K562 (cell line): ENCODE data around the gene DAPK2.

Experiments used
- CHD2 ChIP-seq: IDR thresholded peaks from 2 replicates; pipeline ENCODE4 v1.6.1; 2011; ENCODE audit warnings: low read depth, low read length
- ESRRA ChIP-seq: fragments of 450-650 bp; IDR thresholded peaks from 2 replicates; pipeline ENCODE4 v1.6.1; 2014; ENCODE audit warnings: low read depth, mild to moderate bottlenecking, moderate library complexity, borderline replicate concordance
- GABPA ChIP-seq: fragments of 200-800 bp; sonication (Bioruptor generic); conservative IDR thresholded peaks from 2 replicates; pipeline ENCODE4 v1.6.1; 2016; ENCODE audit warnings: low read depth, missing genetic modification characterization, missing compliant biosample characterization
- PCBP2 ChIP-seq: fragments of 200-400 bp; formaldehyde crosslinking; IDR thresholded peaks from 2 replicates; pipeline ENCODE4 v1.6.1; 2018; ENCODE audit warnings: low read length, low read depth, mild to moderate bottlenecking, moderate library complexity; ENCODE audit not compliant: poor library complexity, severe bottlenecking
- RBM15 ChIP-seq: fragments of 200-400 bp; formaldehyde crosslinking; IDR thresholded peaks from 2 replicates; pipeline ENCODE4 v1.6.1; 2018; ENCODE audit warnings: mild to moderate bottlenecking, low read length, moderate library complexity; ENCODE audit not compliant: insufficient read depth
- SMAD2 ChIP-seq: fragments of 150-350 bp; IDR thresholded peaks from 2 replicates; pipeline ENCODE4 v1.6.1; 2014; ENCODE audit warnings: low read depth, mild to moderate bottlenecking, low read length
- SMARCE1 ChIP-seq: fragments of 450-650 bp; IDR thresholded peaks from 2 replicates; pipeline ENCODE4 v1.7.1; 2016; ENCODE audit warnings: mild to moderate bottlenecking
- XRCC5 ChIP-seq: fragments of 200-400 bp; formaldehyde crosslinking; IDR thresholded peaks from 2 replicates; pipeline ENCODE4 v1.6.1; 2017; ENCODE audit warnings: low read depth, mild to moderate bottlenecking, low read length
- ZNF24 ChIP-seq: fragments of 450-650 bp; IDR thresholded peaks from 2 replicates; pipeline ENCODE4 v1.6.1; 2016
- ZNF444 ChIP-seq: fragments of 250-450 bp; sonication (Bioruptor Pico); IDR thresholded peaks from 2 replicates; pipeline ENCODE4 v1.4.0; 2020; ENCODE audit warnings: mild to moderate bottlenecking, moderate library complexity
- ZNF696 ChIP-seq: fragments of 250-450 bp; sonication (Bioruptor Pico); conservative IDR thresholded peaks from 2 replicates; pipeline ENCODE4 v1.4.0; 2020; ENCODE audit warnings: mild to moderate bottlenecking, moderate library complexity
- ZNF75A ChIP-seq: fragments of 450-650 bp; formaldehyde crosslinking; IDR thresholded peaks from 2 replicates; pipeline ENCODE4 v1.4.0; 2020; ENCODE audit warnings: mild to moderate bottlenecking

- TF ChIP-seq ZNF444 (CRISPR knock-in tag) (no peak), RBM15 (no peak), CHD2 (no peak), GABPA (tag) (no peak), XRCC5 (no peak), SMAD2 (no peak), PCBP2 (no peak), ZNF75A (CRISPR knock-in tag) (no peak), ESRRA (no peak), ZNF696 (CRISPR knock-in tag) (no peak), ZNF24 (no peak), SMARCE1 (no peak)
These were observed 105.2 kb downstream of the DAPK2 start for GRCh38 chr15:63940966-63941620.
